HG03045 (cell line): Measurements from ENCODE around the gene KRT10.
"Not testable (repeated sequence)": the region's sequence is repeated elsewhere in the genome, so short reads cannot be mapped to it uniquely, and the experiment has no call there.

Experiments used
- ATAC-seq: cut with Tn5 transposase; IDR thresholded peaks from one replicate; pipeline ENCODE4 v1.9.1; 2021; ENCODE audit warnings: mild to moderate bottlenecking, moderate library complexity; ENCODE audit not compliant: unreplicated experiment

The KRT10 gene

GRCh38 chr17:40833882-40834281 lies 11.5 kb upstream of the KRT10 start:
- ATAC-seq, result no peak

GRCh38 chr17:40832840-40833239 lies 10.4 kb upstream of the KRT10 start:
- no peak for ATAC-seq

- no peak for ATAC-seq
These were observed 7.8 kb upstream of the KRT10 start for GRCh38 chr17:40830085-40830776.

GRCh38 chr17:40828454-40829044 lies 6.1 kb upstream of the KRT10 start:
- no peak for ATAC-seq

GRCh38 chr17:40827746-40828453 lies 5.5 kb upstream of the KRT10 start:
- no peak for ATAC-seq

GRCh38 chr17:40825599-40825998 lies 3.2 kb upstream of the KRT10 start:
- no peak for ATAC-seq

GRCh38 chr17:40824015-40824832 lies 1.8 kb upstream of the KRT10 start:
- no peak for ATAC-seq

- no peak for ATAC-seq
These were observed 878 bp downstream of the KRT10 start for GRCh38 chr17:40821536-40821935.

GRCh38 chr17:40820228-40820838 lies 2.1 kb downstream of the KRT10 start:
- no peak for ATAC-seq

- no peak for ATAC-seq
These were observed 2.8 kb downstream of the KRT10 start for GRCh38 chr17:40819528-40820125.

GRCh38 chr17:40818733-40819527 lies 3.5 kb downstream of the KRT10 start:
- ATAC-seq, result peak; percentile 77

- ATAC-seq, result no peak
These were observed 4.1 kb downstream of the KRT10 start for GRCh38 chr17:40818343-40818732.

GRCh38 chr17:40817103-40817682 lies 5.2 kb downstream of the KRT10 start:
- ATAC-seq, result no peak

GRCh38 chr17:40816569-40816968 lies 5.8 kb downstream of the KRT10 start:
- no peak for ATAC-seq

GRCh38 chr17:40815381-40815780 lies 7.0 kb downstream of the KRT10 start:
- ATAC-seq, result no peak

- ATAC-seq, result not testable (repeated sequence)
These were observed 7.8 kb downstream of the KRT10 start for GRCh38 chr17:40814657-40815056.

GRCh38 chr17:40813804-40814203 lies 8.6 kb downstream of the KRT10 start:
- ATAC-seq, result no peak

- ATAC-seq, result no peak
These were observed 9.8 kb downstream of the KRT10 start for GRCh38 chr17:40812639-40813038.

- no peak for ATAC-seq
These were observed 11.9 kb downstream of the KRT10 start for GRCh38 chr17:40810494-40810893.
